SH-SY5Y (cell line): Measurements from ENCODE around the gene LETM1.

Experiments
- GATA2 ChIP-seq: IDR thresholded peaks from 2 replicates; pipeline ENCODE4 v1.6.1; 2011; ENCODE audit warnings: mild to moderate bottlenecking, low read depth, low read length
- GATA3 ChIP-seq: IDR thresholded peaks from 2 replicates; pipeline ENCODE4 v1.6.1; 2011; ENCODE audit warnings: low read depth, mild to moderate bottlenecking, low read length, moderate library complexity

The LETM1 gene

GRCh38 chr4:1851160-1851559 lies 4.8 kb downstream of the LETM1 start:
- TF ChIP-seq GATA2 (no peak), GATA3 (no peak)

- TF ChIP-seq GATA2 (no peak), GATA3 (no peak)
These were observed 5.7 kb downstream of the LETM1 start for GRCh38 chr4:1850276-1850675.

GRCh38 chr4:1846580-1846979 lies 9.4 kb downstream of the LETM1 start:
- TF ChIP-seq GATA2 (no peak), GATA3 (no peak)

- no peak for TF ChIP-seq GATA3
- no peak for TF ChIP-seq GATA2
These were observed 12.1 kb downstream of the LETM1 start for GRCh38 chr4:1843852-1844251.

GRCh38 chr4:1842993-1843448 lies 12.9 kb downstream of the LETM1 start:
- TF ChIP-seq GATA2 (no peak), GATA3 (no peak)

GRCh38 chr4:1842339-1842895 lies 13.5 kb downstream of the LETM1 start:
- TF ChIP-seq GATA2, result no peak
- no peak for TF ChIP-seq GATA3

GRCh38 chr4:1841887-1842210 lies 14.1 kb downstream of the LETM1 start:
- TF ChIP-seq GATA3, result no peak
- no peak for TF ChIP-seq GATA2

GRCh38 chr4:1841201-1841886 lies 14.6 kb downstream of the LETM1 start:
- TF ChIP-seq GATA3 (no peak), GATA2 (no peak)

- no peak for TF ChIP-seq GATA3
- no peak for TF ChIP-seq GATA2
These were observed 16.7 kb downstream of the LETM1 start for GRCh38 chr4:1839282-1839681.

GRCh38 chr4:1837069-1837468 lies 18.9 kb downstream of the LETM1 start:
- no peak for TF ChIP-seq GATA2
- no peak for TF ChIP-seq GATA3

GRCh38 chr4:1836650-1837049 lies 19.3 kb downstream of the LETM1 start:
- TF ChIP-seq GATA3 (no peak), GATA2 (no peak)

GRCh38 chr4:1834047-1834775 lies 21.7 kb downstream of the LETM1 start:
- TF ChIP-seq GATA3, result no peak
- no peak for TF ChIP-seq GATA2

GRCh38 chr4:1833307-1834046 lies 22.5 kb downstream of the LETM1 start:
- TF ChIP-seq GATA2, result no peak
- TF ChIP-seq GATA3, result no peak

GRCh38 chr4:1832690-1833089 lies 23.3 kb downstream of the LETM1 start:
- no peak for TF ChIP-seq GATA2
- TF ChIP-seq GATA3, result no peak

GRCh38 chr4:1831331-1831730 lies 24.6 kb downstream of the LETM1 start:
- TF ChIP-seq GATA2 (no peak), GATA3 (no peak)
